CD14-positive monocyte (primary cell): ENCODE data around the gene TMEM179. TPM values are rescaled to one million over a fixed set of nuclear protein-coding genes. Genes with fewer than 3 reads are reported as not detected.
A peak's percentile ranks its signal among the peaks of the same experiment; 100 is the strongest.
"Not testable (repeated sequence)": the region's sequence is repeated elsewhere in the genome, so short reads cannot be mapped to it uniquely, and the experiment has no call there.

Experiments
- DNase-seq, 3 donors: peaks; one replicate each; pipeline ENCODE4 v3.0.0-alpha.2; 2011 to 2022
- H2AFZ ChIP-seq: 2 replicates; pipeline ENCODE4 v1.6.0; 2012; ENCODE audit warnings: mild to moderate bottlenecking, low read depth, low read length, inconsistent platforms; ENCODE audit not compliant: insufficient read depth, poor library complexity, severe bottlenecking
- H3K27ac ChIP-seq, 2 donors: 1 replicate in 1 of 2; 2 replicates in 1 of 2; pipeline ENCODE4 v1.5.1; 2012 to 2013; ENCODE audit warnings: low read length in 2 of 2, control low read depth in 1 of 2, inconsistent platforms in 1 of 2, low read depth in 1 of 2, mild to moderate bottlenecking in 1 of 2
- H3K27me3 ChIP-seq, 2 donors: one replicate each; pipeline versions ENCODE4 v1.6.0 to v1.6.1; 2011 to 2013; ENCODE audit warnings: low read length in 2 of 2; ENCODE audit not compliant: control insufficient read depth in 2 of 2, insufficient read depth in 2 of 2
- H3K36me3 ChIP-seq, 2 donors: replicated peaks in 1 of 2; 1 replicate in 1 of 2; 2 replicates in 1 of 2; pipeline versions ENCODE4 v1.5.1 to v1.6.1; 2012 to 2013; ENCODE audit warnings: low read length in 2 of 2, control low read depth in 1 of 2, inconsistent platforms in 1 of 2, mild to moderate bottlenecking in 1 of 2; ENCODE audit not compliant: insufficient read depth in 2 of 2, control insufficient read depth in 1 of 2
- H3K4me1 ChIP-seq, 2 donors: 1 replicate in 1 of 2; 2 replicates in 1 of 2; pipeline versions ENCODE4 v1.5.1 to v1.6.1; 2012 to 2013; ENCODE audit warnings: low read length in 2 of 2, control low read depth in 1 of 2, inconsistent platforms in 1 of 2, mild to moderate bottlenecking in 1 of 2, moderate library complexity in 1 of 2; ENCODE audit not compliant: insufficient read depth in 2 of 2, control insufficient read depth in 1 of 2
- H3K4me2 ChIP-seq: replicated peaks from 2 replicates; pipeline ENCODE3; 2012; ENCODE audit warnings: low read length, moderate library complexity, mild to moderate bottlenecking; ENCODE audit not compliant: poor library complexity, severe bottlenecking; ENCODE audit errors: extremely low read depth
- H3K4me3 ChIP-seq, 3 experiments: fragments of 200-600 bp in 1 of 3; sonication (generic) in 1 of 3; replicated peaks in 1 of 3; 1 replicate in 2 of 3; 2 replicates in 1 of 3; pipeline ENCODE4 v1.5.1; 2011 to 2013; ENCODE audit warnings: low read length in 3 of 3, mild to moderate bottlenecking in 3 of 3, control low read depth in 2 of 3, low read depth in 2 of 3, inconsistent platforms in 1 of 3, moderate library complexity in 1 of 3
- H3K79me2 ChIP-seq: 2 replicates; pipeline ENCODE4 v1.6.0; 2012; ENCODE audit warnings: mild to moderate bottlenecking, control low read depth, inconsistent platforms, low read length, moderate library complexity; ENCODE audit not compliant: insufficient read depth
- H3K9ac ChIP-seq: 2 replicates; pipeline ENCODE4 v1.6.0; 2017; ENCODE audit warnings: low read length, mild to moderate bottlenecking; ENCODE audit not compliant: insufficient read depth, poor library complexity, severe bottlenecking
- H3K9me3 ChIP-seq, 2 donors: replicated peaks in 1 of 2; 1 replicate in 1 of 2; 2 replicates in 1 of 2; pipeline versions ENCODE4 v1.5.1 to v1.6.1; 2012 to 2013; ENCODE audit warnings: low read length in 2 of 2, control low read depth in 1 of 2; ENCODE audit not compliant: control insufficient read depth in 1 of 2, insufficient read depth in 1 of 2
- H4K20me1 ChIP-seq: 2 replicates; pipeline ENCODE4 v1.6.0; 2012; ENCODE audit warnings: mild to moderate bottlenecking, low read length, control low read depth, moderate library complexity; ENCODE audit not compliant: insufficient read depth
- H3K27ac Mint-ChIP-seq, 7 donors: one replicate each; pipeline ENCODE4 v1.8.0; 2020; ENCODE audit warnings: mild to moderate bottlenecking in 7 of 7, mixed read lengths in 7 of 7, moderate library complexity in 6 of 7, inconsistent platforms in 2 of 7
- H3K27me3 Mint-ChIP-seq, 3 donors: one replicate each; pipeline ENCODE4 v1.8.0; 2021 to 2022; ENCODE audit warnings: low read depth in 3 of 3, mild to moderate bottlenecking in 3 of 3, mixed read lengths in 3 of 3, moderate library complexity in 3 of 3, inconsistent platforms in 1 of 3
- H3K36me3 Mint-ChIP-seq, 2 donors: one replicate each; pipeline ENCODE4 v1.8.0; 2020; ENCODE audit warnings: mixed read lengths in 2 of 2, inconsistent platforms in 1 of 2, mild to moderate bottlenecking in 1 of 2
- H3K4me1 Mint-ChIP-seq: one replicate; pipeline ENCODE4 v1.8.0; 2020; ENCODE audit warnings: mild to moderate bottlenecking, mixed read lengths
- H3K4me3 Mint-ChIP-seq, 2 donors: one replicate each; pipeline ENCODE4 v1.8.0; 2020; ENCODE audit warnings: mild to moderate bottlenecking in 2 of 2, mixed read lengths in 2 of 2, moderate library complexity in 1 of 2
- H3K9me3 Mint-ChIP-seq, 7 donors: one replicate each; pipeline ENCODE4 v1.8.0; 2020 to 2022; ENCODE audit warnings: mixed read lengths in 7 of 7, mild to moderate bottlenecking in 6 of 7, moderate library complexity in 6 of 7, inconsistent platforms in 2 of 7
- CTCF ChIP-seq: fragments of 200-600 bp; IDR thresholded peaks from one replicate; pipeline ENCODE4 v1.8.0; 2022; ENCODE audit warnings: antibody characterized with exemption, mild to moderate bottlenecking
- WGBS: methylation state at CpG from one replicate; pipeline ENCODE4 v1.1.5; 2013; ENCODE audit warnings: missing lambda C conversion rate; ENCODE audit not compliant: insufficient coverage; 5-methylcytosine and 5-hydroxymethylcytosine counted together
- intact Hi-C, 2 donors: fragments of 100-400 bp; cut with micrococcal nuclease; formaldehyde crosslinking; loops; one replicate each; pipeline versions ENCODE4 v1.15.0 to v1.15.1; 2023
- polyA minus RNA-seq: library from RNA; depleted of rRNA, polyadenylated mRNA; stranded (reverse); fragments of >200 nt; gene quantifications from 2 replicates; pipeline ENCODE4 v1.2.3, GENCODE V29; 2012
- polyA plus RNA-seq, 3 donors: library from polyadenylated mRNA; depleted of rRNA in 1 of 3; unstranded in 2 of 3; stranded (reverse) in 1 of 3; fragments of 300-500 nt in 2 of 3; fragments of >200 nt in 1 of 3; fragmentation: Illumina TruSeq in 2 of 3; gene quantifications; 1 replicate in 2 of 3; 2 replicates in 1 of 3; pipeline ENCODE4 v1.2.3, GENCODE V29; 2012 to 2021
- total RNA-seq, 12 experiments: library from RNA in 1 of 12; stranded (reverse) in 1 of 12; fragments of 120-200 nt in 1 of 12; gene quantifications; one replicate each; pipeline ENCODE4 v1.2.4 and lab custom pipeline; 2013 to 2026; ENCODE audit warnings: mixed read lengths in 6 of 12, inconsistent platforms in 1 of 12

TMEM179 gene
- total RNA-seq (2013), result not detected
- polyA plus RNA-seq, result not detected
- not detected in 2 replicates for polyA minus RNA-seq
- total RNA-seq (lab: John Stamatoyannopoulos, UW), result 0 to 7.2 (median 0.06) reads per million in 11 experiments

GRCh38 chr14:104604458-104605449 lies at the start of gene TMEM179:
TMEM179 (minus strand) TSS chr14:104604772; CDS start chr14:104604741, 31 bp downstream.
- peaks cover 33 to 51% (median 50%) of the 10 kb centered on the region in 3 donors for H3K27me3 Mint-ChIP-seq
- H4K20me1 ChIP-seq, result no peaks in the 10 kb centered on the region
- no peak for DNase-seq
- no peak within 1 kb of the TSS for H3K4me2 ChIP-seq
- no peak within 1 kb of the TSS for H3K4me3 ChIP-seq
- no peaks in the 10 kb centered on the region for H3K79me2 ChIP-seq
- H3K4me1 Mint-ChIP-seq, result peaks cover 2% of the 10 kb centered on the region
- no peaks in the 10 kb centered on the region for H3K9me3 ChIP-seq
- peaks cover 0 to 28% of the 10 kb centered on the region in 2 donors for H3K27me3 ChIP-seq
- H3K9ac ChIP-seq, result no peak within 1 kb of the TSS
- H3K36me3 Mint-ChIP-seq, result no peaks in the 10 kb centered on the region
- no peak within 1 kb of the TSS for H3K27ac ChIP-seq
- H3K9me3 Mint-ChIP-seq, result peaks cover 0 to 11% (median 2%) of the 10 kb centered on the region in 7 donors
- peak within 1 kb of the TSS in 1 of 2 donors; percentile 85 for H3K4me3 Mint-ChIP-seq
- H3K27ac Mint-ChIP-seq, result no peak within 1 kb of the TSS
- WGBS, result 8% methylated on average over 90 of the region's 91 CpGs
- H3K4me1 ChIP-seq, result no peaks in the 10 kb centered on the region
- no peak within 1 kb of the TSS for H2AFZ ChIP-seq
- no peak for TF ChIP-seq CTCF
- H3K36me3 ChIP-seq, result no peaks in the 10 kb centered on the region
- intact Hi-C loops, result no loop called here

DNA sequence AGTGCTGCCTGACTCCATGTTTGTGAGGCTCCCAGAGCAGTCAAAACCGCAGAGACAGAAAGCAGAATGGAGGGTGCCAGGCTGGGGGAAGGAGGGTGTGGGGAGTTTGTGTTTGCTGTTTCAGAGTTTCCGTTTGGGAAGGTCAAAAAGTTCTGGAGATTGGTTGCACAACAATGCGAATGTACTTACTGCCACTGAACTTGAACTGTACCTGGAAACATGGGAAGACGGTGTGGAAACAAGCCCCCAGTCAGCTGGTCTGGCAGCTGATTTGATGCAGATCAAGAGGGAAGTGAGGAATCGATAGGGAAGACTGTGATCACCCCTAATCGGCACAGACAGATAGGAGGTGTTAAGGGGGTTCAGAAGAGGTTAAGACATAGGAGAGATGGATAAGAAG lies 49.5 kb upstream of the TMEM179 start:
- DNase-seq, result no peak
- peaks cover 13 to 14% (median 14%) of the 10 kb centered on the region in 3 donors for H3K27me3 Mint-ChIP-seq
- 88% methylated on average over 6 of the region's 6 CpGs for WGBS
- no peaks in the 10 kb centered on the region for H4K20me1 ChIP-seq
- no peak overlapping the region for H2AFZ ChIP-seq
- H3K27ac Mint-ChIP-seq, result no peak overlapping the region
- no peak overlapping the region for H3K27ac ChIP-seq
- H3K4me3 Mint-ChIP-seq, result no peak overlapping the region
- H3K27me3 ChIP-seq, result peaks cover 0 to 8% of the 10 kb centered on the region in 2 donors
- H3K4me1 Mint-ChIP-seq, result peaks cover 22% of the 10 kb centered on the region
- no peak overlapping the region for H3K4me2 ChIP-seq
- no peak overlapping the region for H3K9ac ChIP-seq
- H3K4me3 ChIP-seq, result no peak overlapping the region
- intact Hi-C loops, result no loop called here
- peaks cover 16 to 20% of the 10 kb centered on the region in 2 donors for H3K4me1 ChIP-seq
- H3K9me3 ChIP-seq, result peaks cover 18 to 29% of the 10 kb centered on the region in 2 donors
- H3K79me2 ChIP-seq, result no peaks in the 10 kb centered on the region
- no peak for TF ChIP-seq CTCF
- no peaks in the 10 kb centered on the region for H3K36me3 ChIP-seq
- H3K36me3 Mint-ChIP-seq, result no peaks in the 10 kb centered on the region
- peaks cover 17 to 34% (median 22%) of the 10 kb centered on the region in 7 donors for H3K9me3 Mint-ChIP-seq

GRCh38 chr14:104653130-104653920 lies 48.8 kb upstream of the TMEM179 start:
- H3K27ac Mint-ChIP-seq, H3K9ac ChIP-seq, H3K4me2 ChIP-seq, intact Hi-C loops, H3K4me3 ChIP-seq, H2AFZ ChIP-seq, H3K27me3 ChIP-seq, H3K4me3 Mint-ChIP-seq, H3K27ac ChIP-seq, H3K79me2 ChIP-seq, H4K20me1 ChIP-seq, H3K36me3 Mint-ChIP-seq, DNase-seq, H3K36me3 ChIP-seq: not testable (repeated sequence)
- WGBS, result 98% methylated on average over 39 of the region's 52 CpGs
- H3K27me3 Mint-ChIP-seq, result peaks cover 10 to 12% (median 11%) of the 10 kb centered on the region in 3 donors
- H3K9me3 Mint-ChIP-seq, result peaks cover 17 to 33% (median 22%) of the 10 kb centered on the region in 7 donors
- Histone ChIP-seq H3K4me1 (peaks cover 21 to 23% of the 10 kb centered on the region in 2 donors), H3K9me3 (peaks cover 18 to 29% of the 10 kb centered on the region in 2 donors)
- H3K4me1 Mint-ChIP-seq, result peaks cover 24% of the 10 kb centered on the region
